Panc1 (cell line): ENCODE data around the gene KIR3DL3. TPM values are rescaled to one million over a fixed set of nuclear protein-coding genes. Genes with fewer than 3 reads are reported as not detected.
A peak's percentile ranks its signal among the peaks of the same experiment; 100 is the strongest.
"Not testable (repeated sequence)": the region's sequence is repeated elsewhere in the genome, so short reads cannot be mapped to it uniquely, and the experiment has no call there.

ENCODE experiments used
- ATAC-seq: fragments of 200-7000 bp; cut with Tn5 transposase; 2 replicates; pipeline ENCODE4 v1.9.1; 2020; ENCODE audit warnings: mild to moderate bottlenecking, moderate library complexity
- BruUV-seq: library from RNA; stranded (reverse); fragments of 400-500 nt; replicated peaks from 2 replicates; lab custom pipeline; 2021; lab: Mats Ljungman, UMichigan
- CTCF ChIA-PET: fragments of 300-600 bp; sonication (Branson Sonifier 250); formaldehyde crosslinking; loops from one replicate; lab custom pipeline; 2022; ENCODE audit warnings: antibody characterized with exemption; lab: Charles Lee
- POLR2A ChIA-PET: fragments of 300-600 bp; sonication (Branson Sonifier 250); formaldehyde crosslinking; loops from one replicate; lab custom pipeline; 2022; ENCODE audit warnings: antibody characterized with exemption; lab: Charles Lee
- DNase-seq: peaks from one replicate; pipeline ENCODE4 v3.0.0-alpha.2; 2010; ENCODE audit warnings: low read depth, low spot score
- H3K27ac ChIP-seq: 2 replicates; pipeline ENCODE4 v1.5.1; 2011; ENCODE audit warnings: mild to moderate bottlenecking, low read length, inconsistent platforms
- H3K27me3 ChIP-seq: fragments of 200-500 bp; sonication (Bioruptor generic); 2 replicates; pipeline ENCODE4 v1.6.0; 2014; ENCODE audit warnings: low read length, inconsistent platforms; ENCODE audit not compliant: control insufficient read depth, insufficient read depth
- H3K36me3 ChIP-seq: fragments of 200-500 bp; sonication (Bioruptor generic); 2 replicates; pipeline ENCODE4 v1.5.1; 2014; ENCODE audit warnings: inconsistent platforms, mild to moderate bottlenecking, low read length, moderate library complexity; ENCODE audit not compliant: control insufficient read depth, insufficient read depth
- H3K4me1 ChIP-seq: 2 replicates; pipeline ENCODE4 v1.5.1; 2011; ENCODE audit warnings: inconsistent platforms, mild to moderate bottlenecking, low read length, moderate library complexity; ENCODE audit not compliant: control insufficient read depth, insufficient read depth
- H3K4me3 ChIP-seq, 2 experiments: 2 replicates each; pipeline ENCODE4 v1.5.1; 2011 to 2012; ENCODE audit warnings: low read depth in 2 of 2, low read length in 2 of 2, mild to moderate bottlenecking in 2 of 2, inconsistent platforms in 1 of 2, moderate library complexity in 1 of 2
- H3K9me3 ChIP-seq: fragments of 200-500 bp; sonication (Bioruptor generic); 2 replicates; pipeline ENCODE4 v1.5.1; 2014; ENCODE audit warnings: low read depth, mild to moderate bottlenecking, inconsistent platforms, low read length, moderate library complexity; ENCODE audit not compliant: control insufficient read depth, insufficient read depth
- in situ Hi-C: cut with HindIII; loops from 2 replicates; pipeline ENCODE4 v1.10.0; 2016; ENCODE audit warnings: low sequenced_read_pairs, low pct_unique_long_range_greater_than_20kb
- intact Hi-C: fragments of 100-400 bp; cut with micrococcal nuclease; formaldehyde crosslinking; loops from one replicate; pipeline ENCODE4 v1.10.0; 2022; ENCODE audit not compliant: unreplicated experiment
- total RNA-seq: library from RNA; stranded (reverse); gene quantifications from one replicate; pipeline ENCODE4 v1.2.1, GENCODE V29; 2021; ENCODE audit not compliant: unreplicated experiment

The KIR3DL3 gene
- total RNA-seq, 1 experiment from 2014 or later = not detected

DNA sequence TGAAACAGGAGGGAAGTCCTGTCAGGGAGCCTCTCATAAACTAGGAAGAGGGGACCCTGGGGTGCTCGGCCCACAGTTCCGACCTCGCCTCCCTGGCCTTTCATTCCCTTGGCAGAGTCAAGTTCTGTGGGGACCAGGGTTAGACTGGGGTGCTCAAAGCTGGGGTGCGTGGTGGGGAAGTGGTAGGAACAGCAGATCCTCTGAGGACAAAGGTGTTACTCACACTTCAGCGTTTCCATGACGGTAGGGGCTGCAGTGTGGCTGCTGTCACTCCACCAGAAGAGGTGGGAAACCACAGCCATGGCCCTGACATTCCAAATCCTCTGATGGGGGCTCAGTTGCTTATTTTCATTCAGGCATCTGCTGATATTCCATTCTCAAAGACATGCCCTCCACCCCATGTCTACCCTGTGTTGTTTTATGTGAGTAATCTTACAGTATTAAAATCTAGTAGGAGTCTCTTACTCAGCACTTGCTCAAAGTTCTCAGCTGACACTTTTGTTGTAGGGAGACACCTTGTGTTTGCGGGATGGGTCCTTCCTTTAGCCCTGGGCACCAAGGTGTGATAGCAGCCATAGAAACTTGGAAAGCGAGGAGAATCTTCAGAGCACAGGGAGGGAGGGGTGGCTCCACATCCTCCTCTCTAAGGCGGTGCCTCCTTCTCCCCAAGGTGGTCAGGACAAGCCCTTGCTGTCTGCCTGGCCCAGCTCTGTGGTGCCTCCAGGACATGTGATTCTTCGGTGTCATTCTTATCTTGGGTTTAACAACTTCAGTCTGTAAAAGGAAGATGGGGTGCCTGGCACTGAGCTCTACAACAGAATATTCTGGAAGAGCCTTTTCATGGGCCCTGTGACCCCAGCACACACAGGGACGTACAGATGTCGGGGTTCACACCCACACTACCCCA, 32.2 kb downstream of the KIR3DL3 start:
- H3K27ac ChIP-seq, H3K27me3 ChIP-seq, in situ Hi-C loops, ATAC-seq, DNase-seq, intact Hi-C loops, H3K4me3 ChIP-seq, CTCF ChIA-PET, H3K9me3 ChIP-seq, H3K4me1 ChIP-seq, BruUV-seq, H3K36me3 ChIP-seq, POLR2A ChIA-PET: not testable (repeated sequence)

DNA sequence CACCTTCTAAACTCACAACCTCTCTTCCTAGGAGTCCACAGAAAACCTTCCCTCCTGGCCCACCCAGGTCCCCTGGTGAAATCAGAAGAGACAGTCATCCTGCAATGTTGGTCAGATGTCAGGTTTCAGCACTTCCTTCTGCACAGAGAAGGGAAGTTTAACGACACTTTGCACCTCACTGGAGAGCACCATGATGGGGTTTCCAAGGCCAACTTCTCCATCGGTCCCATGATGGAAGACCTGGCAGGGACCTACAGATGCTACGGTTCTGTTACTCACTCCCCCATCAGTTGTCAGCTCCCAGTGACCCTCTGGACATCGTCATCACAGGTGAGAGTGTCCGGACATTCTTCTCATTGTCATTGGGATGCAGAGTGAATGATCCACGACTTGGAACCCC, 34.3 kb downstream of the KIR3DL3 start:
- H3K4me3 ChIP-seq, BruUV-seq, H3K27me3 ChIP-seq, DNase-seq, H3K36me3 ChIP-seq, H3K27ac ChIP-seq, in situ Hi-C loops, CTCF ChIA-PET, H3K4me1 ChIP-seq, H3K9me3 ChIP-seq, ATAC-seq, POLR2A ChIA-PET, intact Hi-C loops: not testable (repeated sequence)

DNA sequence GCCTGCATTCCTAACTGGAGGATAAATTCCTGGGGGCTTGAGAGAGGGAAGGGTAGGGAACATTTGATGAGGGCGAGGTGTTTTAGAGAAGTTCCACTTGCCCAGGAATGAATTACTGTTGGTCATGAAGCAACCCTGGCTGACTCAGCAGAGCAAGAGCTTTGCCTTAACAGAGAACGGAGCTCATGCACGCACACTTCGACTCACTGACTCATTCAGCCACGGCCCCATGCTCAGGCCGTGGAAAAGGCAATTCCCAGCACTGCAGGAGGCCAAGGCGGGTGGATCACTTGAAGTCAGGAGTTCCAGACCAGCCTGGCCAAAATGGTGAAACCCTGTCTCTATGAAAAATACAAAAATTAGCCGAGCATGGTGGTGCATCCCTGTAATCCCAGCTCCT, 40.0 kb downstream of the KIR3DL3 start:
- intact Hi-C loops, ATAC-seq, H3K4me3 ChIP-seq, H3K4me1 ChIP-seq, DNase-seq, POLR2A ChIA-PET, CTCF ChIA-PET, in situ Hi-C loops, H3K27me3 ChIP-seq, H3K36me3 ChIP-seq, H3K9me3 ChIP-seq, H3K27ac ChIP-seq, BruUV-seq: not testable (repeated sequence)

DNA sequence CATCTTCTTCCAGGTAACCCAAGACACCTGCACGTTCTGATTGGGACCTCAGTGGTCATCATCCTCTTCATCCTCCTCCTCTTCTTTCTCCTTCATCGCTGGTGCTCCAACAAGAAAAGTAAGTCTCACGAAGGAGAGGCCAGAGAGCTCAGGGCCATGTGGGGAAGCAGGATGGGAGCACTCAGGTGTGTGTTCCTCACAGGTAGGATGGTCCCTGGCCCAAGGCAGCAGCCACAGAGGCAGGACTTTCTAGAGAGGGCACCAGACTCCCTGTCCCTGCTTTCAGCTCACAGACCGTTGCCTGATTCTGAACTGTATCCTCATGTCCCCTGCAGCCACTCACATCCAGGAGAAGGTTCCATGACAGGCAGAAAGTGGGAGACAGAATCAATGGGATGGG, 42.2 kb downstream of the KIR3DL3 start:
- intact Hi-C loops, BruUV-seq, in situ Hi-C loops: not testable (repeated sequence)

DNA sequence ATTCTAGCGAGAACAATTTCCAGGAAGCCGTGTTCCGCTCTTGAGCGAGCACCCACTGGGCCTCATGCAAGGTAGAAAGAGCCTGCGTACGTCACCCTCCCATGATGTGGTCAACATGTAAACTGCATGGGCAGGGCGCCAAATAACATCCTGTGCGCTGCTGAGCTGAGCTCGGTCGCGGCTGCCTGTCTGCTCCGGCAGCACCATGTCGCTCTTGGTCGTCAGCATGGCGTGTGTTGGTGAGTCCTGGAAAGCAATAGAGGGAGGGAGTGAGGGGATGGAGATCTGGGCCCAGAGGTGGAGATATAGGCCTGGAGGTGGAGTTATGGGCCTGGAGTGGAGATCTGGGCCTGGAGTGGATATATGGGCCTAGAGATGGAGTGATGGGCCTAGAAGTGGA, 45.4 kb downstream of the KIR3DL3 start, which contains the start of gene KIR2DL1:
KIR2DL1 (plus strand) TSS at position 148 of the 400 bp plus-strand sequence; CDS start at position 206, 58 bp downstream.
- CTCF ChIA-PET, H3K36me3 ChIP-seq, POLR2A ChIA-PET, in situ Hi-C loops, H3K27me3 ChIP-seq, H3K27ac ChIP-seq, DNase-seq, H3K4me1 ChIP-seq, ATAC-seq, BruUV-seq, H3K9me3 ChIP-seq, H3K4me3 ChIP-seq: not testable (repeated sequence)
- intact Hi-C loops = loop anchor here (5.0 kb wide), 2 partner anchors 63 to 78 kb away; partner anchors contain the start of gene KIR2DS4

More for the DNA sequence above, 42.2 kb downstream of the KIR3DL3 start:
- DNase-seq, POLR2A ChIA-PET, ATAC-seq, CTCF ChIA-PET, H3K27me3 ChIP-seq, H3K36me3 ChIP-seq, H3K9me3 ChIP-seq, H3K27ac ChIP-seq, H3K4me3 ChIP-seq, H3K4me1 ChIP-seq: not testable (repeated sequence)

DNA sequence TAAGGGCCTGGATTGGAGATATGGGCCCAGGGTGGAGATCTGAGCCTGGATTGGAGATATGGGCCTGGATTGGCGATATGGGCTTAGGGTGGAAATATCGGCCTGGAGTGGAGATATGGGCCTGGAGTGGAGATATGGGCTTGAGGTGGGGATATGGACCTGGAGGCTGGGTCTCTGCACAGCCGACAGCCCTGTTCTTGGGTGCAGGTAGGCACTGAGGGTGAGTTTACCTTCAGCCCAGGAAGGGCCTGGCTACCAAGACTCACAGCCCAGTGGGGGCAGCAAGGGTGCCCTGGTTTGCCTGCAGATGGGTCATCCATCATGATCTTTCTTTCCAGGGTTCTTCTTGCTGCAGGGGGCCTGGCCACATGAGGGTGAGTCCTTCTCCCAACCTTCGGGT, 46.3 kb downstream of the KIR3DL3 start:
- H3K4me1 ChIP-seq, H3K27me3 ChIP-seq, H3K4me3 ChIP-seq, CTCF ChIA-PET, in situ Hi-C loops, ATAC-seq, POLR2A ChIA-PET, DNase-seq, BruUV-seq, H3K27ac ChIP-seq, H3K9me3 ChIP-seq, H3K36me3 ChIP-seq: not testable (repeated sequence)
- intact Hi-C loops = loop anchor here (5.0 kb wide), 2 partner anchors 62 to 77 kb away; partner anchors contain the start of gene KIR2DS4

DNA sequence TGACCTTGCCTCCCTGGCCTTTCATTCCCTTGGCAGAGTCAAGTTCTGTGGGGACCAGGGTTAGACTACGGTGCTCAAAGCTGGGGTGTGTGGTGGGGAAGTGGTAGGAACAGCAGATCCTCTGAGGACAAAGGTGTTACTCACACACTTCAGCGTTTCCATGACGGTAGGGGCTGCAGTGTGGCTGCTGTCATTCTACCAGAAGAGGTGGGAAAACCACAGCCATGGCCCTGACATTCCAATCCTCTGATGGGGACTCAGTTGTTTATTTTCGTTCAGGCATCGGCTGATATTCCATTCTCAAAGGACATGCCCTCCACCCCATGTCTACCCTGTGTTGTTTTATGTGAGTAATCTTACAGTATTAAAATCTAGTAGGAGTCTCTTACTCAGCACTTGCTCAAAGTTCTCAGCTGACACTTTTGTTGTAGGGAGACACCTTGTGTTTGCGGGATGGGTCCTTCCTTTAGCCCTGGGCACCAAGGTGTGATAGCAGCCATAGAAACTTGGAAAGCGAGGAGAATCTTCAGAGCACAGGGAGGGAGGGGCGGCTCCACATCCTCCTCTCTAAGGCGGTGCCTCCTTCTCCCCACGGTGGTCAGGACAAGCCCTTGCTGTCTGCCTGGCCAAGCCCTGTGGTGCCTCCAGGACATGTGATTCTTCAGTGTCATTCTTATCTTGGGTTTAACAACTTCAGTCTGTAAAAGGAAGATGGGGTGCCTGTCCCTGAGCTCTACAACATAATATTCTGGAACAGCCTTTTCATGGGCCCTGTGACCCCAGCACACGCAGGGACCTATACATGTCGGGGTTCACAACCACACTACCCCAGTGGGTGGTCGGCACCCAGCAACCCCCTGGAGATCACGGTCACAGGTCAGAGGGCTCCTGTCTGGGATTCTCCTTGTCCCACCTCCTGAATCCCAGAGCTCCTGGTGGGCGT, 47.0 kb downstream of the KIR3DL3 start:
- H3K27me3 ChIP-seq, POLR2A ChIA-PET, H3K4me1 ChIP-seq, in situ Hi-C loops, CTCF ChIA-PET, BruUV-seq, H3K36me3 ChIP-seq, H3K27ac ChIP-seq, H3K9me3 ChIP-seq, H3K4me3 ChIP-seq: not testable (repeated sequence)
- peak; percentile 28 for DNase-seq
- peak; percentile 90 for ATAC-seq
- intact Hi-C loops = loop anchor here (5.0 kb wide), 2 partner anchors 61 to 76 kb away; partner anchors contain the start of gene KIR2DS4
